Hematopoietic multipotent progenitor cell treated with erythropoietin and hydrocortisone succinate and interleukin-3 and kit ligand, for 17 days (in vitro differentiated cells): ENCODE results near the gene H1-8.
"Not testable (repeated sequence)": the region's sequence is repeated elsewhere in the genome, so short reads cannot be mapped to it uniquely, and the experiment has no call there.

Source experiments
- DNase-seq: peaks from one replicate; pipeline ENCODE4 v3.0.0-alpha.2; 2015; ENCODE audit warnings: low spot score

The H1-8 gene

DNA sequence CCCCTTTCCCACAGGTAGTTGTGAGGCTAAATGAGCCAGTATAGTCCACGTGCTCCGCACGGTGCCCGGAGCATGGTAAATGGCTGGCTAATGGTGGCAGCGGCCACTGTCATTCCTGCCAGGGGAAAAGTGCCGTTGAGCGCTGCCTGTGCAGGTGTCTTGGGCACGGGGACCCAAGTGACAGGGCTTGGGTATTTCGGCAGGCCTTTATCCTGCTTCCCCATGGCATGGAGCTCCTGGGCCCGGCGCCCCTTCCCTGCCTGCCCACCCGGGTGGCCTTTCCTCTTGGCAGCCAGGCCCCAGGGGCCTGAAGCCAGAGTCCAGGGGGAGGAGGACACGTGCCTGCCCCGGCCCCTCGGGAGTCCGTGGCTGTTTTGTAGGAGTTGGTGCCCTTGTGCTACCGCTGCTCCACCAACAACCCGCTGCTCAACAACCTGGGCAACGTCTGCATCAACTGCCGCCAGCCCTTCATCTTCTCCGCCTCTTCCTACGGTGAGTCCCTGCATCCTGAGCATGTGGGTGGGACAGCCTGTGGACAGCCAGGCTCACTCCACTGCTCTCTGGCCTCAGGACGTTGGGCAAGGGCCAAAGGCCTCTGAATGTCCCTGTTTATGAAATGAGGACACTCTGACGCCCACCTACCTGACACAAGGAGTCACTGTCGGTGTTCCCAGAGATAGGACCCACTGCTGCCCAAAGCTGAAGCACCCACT, 27.7 kb upstream of the H1-8 start:
- DNase-seq = not testable (repeated sequence)

DNA sequence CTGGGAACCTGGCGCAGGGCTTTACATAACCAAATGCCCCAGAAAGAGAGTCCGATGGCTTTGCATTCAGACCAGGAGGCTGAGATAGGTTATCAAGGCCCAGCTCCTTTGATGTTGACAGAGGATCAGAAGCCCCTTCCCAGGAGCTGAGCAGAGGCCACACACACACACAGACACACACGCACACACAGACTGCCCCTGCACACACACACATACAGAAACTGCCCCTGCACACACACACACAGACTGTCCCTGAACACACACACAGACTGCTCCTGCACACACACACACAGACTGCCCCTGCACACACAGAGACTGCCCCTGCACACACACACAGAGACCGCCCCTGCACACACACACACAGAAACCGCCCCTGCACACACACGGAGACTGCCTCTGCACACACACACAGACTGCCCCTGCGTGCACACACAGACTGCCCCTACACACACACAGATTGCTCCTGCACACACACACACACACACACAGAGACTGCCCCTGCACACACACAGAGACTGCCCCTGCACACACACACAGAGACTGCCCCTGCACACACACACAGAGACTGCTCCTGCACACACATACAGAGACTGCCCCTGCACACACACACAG, 27.0 kb upstream of the H1-8 start:
- DNase-seq = not testable (repeated sequence)

DNA sequence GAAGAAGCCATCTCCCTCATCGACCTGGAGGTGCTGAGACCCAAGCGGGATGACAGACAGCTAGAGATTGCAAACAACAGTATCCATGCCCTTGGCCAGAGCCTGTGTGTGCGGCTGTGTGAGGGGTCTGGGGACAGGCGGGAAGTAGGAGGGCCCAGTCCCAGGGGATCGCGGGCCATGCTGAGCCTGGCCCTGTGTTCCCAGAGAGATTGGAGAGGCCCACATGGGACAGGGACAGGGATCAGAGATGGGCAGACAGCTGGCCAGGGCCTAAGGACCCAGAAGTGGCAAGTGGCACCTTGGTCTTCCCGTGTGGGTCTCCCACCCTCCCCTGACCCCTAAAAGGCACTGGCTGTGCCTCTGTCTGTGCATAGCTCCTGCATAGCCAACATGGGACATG, 25.5 kb upstream of the H1-8 start:
- DNase-seq = no peak

DNA sequence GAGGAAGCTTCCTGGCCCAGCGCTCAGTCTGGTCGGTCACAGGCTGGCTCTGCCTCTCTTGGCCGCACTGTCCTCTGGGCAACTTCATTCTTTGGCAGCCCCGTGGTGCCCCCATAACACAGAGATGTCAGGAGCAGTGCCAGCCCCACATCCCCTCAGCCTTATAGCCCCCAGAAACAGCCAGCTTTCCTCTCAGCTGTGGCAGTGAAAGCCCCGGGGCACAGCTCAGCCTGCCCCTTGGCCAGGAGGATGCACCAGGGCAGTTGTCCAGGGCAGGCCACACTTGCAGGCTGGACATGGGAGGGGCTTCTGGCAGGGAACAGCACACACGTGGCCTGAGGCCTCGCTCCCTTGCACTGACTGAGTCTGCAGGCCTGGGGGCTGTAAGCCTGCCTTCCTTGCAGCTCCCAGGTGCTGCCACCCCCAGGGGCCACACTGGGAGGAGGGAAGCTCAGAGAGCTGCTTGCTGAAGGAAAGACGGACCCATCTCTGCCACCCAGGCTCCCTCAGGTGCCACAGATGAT, 24.9 kb upstream of the H1-8 start:
- DNase-seq = no peak

DNA sequence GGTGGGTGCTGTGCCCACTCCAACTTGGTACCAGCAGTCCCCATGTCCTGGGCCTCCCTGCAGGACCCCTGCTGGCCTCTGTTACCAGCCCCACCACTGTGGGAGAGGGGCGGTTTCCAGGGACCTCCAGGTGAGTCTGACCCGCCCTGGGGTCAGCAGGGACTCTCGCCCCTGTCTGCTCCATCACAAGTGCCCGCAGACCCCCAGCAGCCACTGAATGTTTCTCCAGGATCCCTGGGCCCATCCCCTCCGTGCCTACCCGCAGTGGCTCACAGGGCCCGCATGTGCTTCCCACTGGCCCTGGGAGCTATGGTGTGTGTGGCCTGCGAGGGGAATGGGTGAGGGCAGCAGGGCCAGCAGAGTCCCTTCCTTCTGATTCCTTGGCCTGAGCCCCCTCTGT, 24.4 kb upstream of the H1-8 start:
- no peak for DNase-seq

DNA sequence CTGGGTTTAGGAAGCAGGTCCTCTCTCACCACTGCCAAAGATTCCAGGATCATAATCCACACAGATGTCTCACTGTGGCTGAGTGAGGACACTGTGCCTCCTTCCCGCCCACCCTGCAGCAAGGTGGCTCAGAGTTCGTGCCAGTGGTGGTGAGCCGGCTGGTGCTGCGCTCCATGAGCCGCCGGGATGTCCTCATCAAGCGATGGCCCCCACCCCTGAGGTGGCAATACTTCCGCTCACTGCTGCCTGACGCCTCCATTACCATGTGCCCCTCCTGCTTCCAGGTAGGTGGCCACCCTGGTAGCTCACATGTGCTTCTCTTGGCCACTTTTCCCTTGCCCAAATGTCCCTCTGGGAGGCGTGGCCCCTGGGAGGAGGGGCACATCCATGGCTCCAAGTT, 23.5 kb upstream of the H1-8 start:
- no peak for DNase-seq

DNA sequence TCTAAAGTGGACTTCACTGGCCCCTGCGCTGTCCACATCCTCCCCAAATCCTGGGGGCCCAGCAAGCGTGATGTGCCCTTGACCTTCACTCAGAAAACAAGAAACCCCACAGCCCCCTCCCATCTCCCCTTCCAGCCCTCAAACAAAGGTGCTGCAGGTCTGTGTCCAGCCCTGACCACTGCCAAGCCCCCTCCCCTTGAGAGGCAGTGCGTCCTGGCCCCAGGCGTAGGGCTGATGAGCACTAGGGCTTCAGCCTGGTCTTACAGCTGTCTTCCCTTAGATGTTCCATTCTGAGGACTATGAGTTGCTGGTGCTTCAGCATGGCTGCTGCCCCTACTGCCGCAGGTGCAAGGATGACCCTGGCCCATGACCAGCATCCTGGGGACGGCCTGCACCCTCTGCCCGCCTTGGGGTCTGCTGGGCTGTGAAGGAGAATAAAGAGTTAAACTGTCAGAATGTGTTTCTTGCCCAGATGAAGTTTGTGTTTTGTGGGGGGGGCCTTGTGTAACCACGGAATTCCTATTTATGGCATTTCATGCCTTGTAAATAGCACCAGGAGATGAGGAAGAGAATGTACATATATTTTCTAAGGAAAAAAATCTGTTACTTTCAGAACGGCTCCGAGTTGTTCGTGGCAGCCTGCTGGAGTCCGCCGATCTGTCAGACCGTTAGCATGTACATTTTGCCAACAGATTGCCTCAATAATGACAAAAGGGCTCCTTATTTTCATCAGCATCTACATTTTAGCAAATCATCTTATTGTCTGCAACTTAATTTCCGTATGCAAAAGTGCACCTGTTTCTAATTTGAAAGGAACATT, 22.9 kb upstream of the H1-8 start:
- DNase-seq = no peak

DNA sequence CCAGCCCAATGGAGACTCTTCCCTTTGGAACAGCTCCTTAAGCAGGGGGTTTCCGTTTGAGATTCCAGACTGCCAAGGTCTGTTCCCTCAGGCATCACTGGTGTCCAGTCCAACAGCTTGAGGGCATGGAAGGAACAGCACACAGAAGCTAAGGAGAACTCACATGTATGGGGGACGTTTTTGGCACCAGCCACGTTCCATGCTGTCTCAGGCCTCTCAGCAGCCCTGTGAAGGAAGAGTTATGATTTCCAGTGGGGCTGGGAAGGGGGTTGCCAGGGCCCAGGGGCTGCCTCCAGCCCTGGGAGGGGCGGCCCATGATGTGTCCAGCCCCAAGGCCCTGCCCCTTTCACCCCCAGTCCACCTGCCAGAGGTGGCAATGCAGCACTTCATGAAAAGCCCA, 22.0 kb upstream of the H1-8 start:
- DNase-seq = no peak

DNA sequence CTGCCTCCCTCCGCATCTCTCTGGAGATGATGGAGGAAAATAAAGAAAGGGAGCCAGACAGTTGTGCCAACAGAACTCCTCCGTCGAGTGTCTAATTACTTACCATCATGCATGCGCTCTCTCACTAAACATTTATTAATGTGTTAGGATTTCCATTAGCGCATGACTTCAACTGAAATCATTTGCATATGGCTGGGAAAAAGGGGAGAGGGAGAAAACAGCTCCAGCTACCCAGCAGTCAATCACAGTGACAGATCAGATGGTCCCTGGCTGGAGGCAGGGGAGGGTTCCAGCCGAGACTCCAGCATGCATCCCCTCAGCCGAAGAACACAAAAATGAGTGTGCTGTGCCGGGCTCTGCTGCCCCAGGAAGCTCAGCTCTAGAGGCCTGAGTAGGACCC, 21.4 kb upstream of the H1-8 start:
- no peak for DNase-seq

DNA sequence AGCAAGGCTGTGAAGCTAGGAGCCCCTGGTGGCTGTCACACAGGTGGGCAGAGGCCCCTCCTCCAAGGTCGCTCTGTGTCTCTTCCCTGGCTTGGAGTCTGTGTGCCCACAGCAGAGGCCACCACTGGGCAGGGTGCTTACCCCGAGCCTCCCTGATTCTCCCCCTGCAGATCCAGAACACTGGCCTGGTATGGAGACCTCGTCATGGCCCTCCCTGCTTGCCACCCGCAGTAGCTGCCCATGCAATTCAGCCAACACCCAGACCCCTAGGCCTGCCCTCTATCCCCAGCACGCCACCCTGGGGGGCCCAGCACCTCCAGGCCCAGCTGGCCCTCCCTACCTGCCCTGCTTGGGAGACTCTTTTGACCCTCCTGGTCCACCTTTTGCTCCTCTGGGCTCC, 20.0 kb upstream of the H1-8 start:
- no peak for DNase-seq

DNA sequence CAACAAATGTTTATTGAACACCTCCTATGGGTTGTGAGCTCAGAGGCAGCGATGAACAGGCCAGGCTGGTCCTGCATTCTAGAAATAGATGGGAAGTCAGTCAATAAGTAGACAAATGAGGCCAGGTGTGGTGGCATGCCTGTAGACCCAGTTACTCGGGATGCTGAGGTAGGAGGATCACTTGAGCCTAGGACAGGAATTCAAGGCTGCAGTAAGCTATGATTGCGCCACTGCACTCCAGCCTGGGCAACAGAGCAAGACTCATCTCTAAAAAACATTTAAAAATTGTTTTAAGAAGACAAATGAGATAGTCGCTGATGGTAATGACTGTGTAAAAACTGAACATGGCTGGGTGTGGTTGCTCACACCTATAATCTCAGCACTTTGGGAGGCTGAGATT, 18.9 kb upstream of the H1-8 start:
- no peak for DNase-seq

DNA sequence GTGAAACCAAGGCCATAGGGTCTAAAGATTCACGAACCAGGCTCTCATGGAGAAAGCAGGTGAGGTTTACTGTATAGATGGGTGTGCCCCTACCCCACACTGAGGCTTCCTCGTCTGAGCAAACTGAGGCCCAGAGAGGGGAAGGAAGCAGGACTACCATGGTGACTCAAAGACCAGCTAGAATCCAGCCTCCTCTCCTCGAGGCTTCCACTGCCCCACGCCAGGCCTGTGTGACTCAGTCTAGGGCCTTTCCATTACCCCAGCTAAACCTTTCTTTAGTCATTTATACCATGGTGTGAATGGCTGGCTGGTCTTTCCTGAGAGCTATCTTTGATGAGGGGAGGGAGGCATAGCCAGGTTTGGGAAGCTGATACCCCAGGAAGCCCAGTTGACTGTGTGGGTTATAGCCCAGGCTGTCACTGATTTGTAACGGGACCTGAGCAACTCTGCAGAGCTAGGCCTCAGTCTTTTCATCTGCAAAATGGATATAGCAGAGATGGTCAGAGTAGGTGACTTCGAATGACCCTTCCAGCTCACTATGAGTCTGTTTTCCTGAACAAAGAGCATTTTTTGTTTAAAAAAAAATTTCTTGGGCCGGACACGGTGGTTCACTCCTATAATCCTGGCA, 17.5 kb upstream of the H1-8 start:
- DNase-seq = no peak

DNA sequence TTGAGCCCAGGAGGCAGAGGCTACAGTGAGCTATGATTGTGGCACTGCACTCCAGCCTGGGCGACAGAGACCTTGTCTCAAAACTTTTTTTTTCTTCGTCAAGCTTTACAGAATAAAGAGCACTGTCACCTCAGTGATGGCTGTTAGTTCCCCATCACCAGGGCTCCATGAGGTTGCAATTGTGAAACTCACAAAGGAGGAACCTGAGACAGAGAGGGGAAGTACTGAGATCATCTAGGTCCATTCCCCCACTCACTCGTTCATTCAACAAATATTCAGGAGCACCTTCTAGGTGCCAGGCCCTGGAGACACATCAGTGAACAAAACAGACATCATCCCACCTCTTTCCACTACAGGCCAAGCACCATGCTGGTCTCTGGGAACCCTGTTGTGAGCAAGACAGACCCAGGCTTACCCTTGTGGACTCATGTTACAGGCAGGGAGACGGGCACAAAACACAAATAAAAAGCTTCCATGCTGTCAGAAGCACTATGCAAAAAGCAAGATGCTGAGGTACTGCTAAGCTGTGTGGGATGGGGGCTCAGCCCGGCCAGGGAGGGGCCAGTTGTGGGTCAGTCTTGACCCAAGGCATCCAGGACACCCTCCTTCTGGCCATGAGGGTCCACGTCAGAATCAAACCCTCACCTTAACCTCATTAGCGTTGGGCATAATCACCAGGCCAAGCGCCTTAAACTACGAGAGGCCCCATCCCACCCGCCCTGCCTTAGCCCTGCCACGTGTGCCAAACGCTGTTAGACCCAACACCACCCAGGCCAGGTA, 16.7 kb upstream of the H1-8 start:
- DNase-seq = no peak

DNA sequence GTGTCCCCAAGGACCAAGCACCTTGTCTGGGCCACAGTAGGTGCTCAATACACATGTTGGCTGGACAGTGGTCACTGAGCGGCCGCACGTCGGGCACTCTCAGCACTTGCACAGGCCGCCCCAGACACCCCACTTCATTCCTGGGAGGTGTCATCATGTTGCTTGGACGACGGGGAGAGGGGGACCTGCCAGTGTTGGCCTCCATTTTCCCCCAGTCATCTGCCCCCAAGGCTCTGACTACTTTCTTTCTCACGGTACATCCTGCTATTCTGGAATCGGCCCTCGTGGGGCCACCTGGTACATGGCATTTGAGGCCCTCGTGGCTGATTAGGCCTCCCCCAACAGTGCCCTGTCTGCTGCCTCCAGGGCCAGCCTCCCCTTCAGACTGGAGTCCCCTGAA, 15.7 kb upstream of the H1-8 start:
- DNase-seq = no peak

DNA sequence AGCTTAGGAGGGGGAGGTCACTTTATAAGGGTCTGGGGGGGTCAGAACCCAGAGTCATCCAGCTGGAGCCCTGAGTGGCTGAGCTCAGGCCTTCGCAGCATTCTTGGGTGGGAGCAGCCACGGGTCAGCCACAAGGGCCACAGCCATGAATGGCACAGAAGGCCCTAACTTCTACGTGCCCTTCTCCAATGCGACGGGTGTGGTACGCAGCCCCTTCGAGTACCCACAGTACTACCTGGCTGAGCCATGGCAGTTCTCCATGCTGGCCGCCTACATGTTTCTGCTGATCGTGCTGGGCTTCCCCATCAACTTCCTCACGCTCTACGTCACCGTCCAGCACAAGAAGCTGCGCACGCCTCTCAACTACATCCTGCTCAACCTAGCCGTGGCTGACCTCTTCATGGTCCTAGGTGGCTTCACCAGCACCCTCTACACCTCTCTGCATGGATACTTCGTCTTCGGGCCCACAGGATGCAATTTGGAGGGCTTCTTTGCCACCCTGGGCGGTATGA, 14.3 kb upstream of the H1-8 start, which contains the start of gene RHO:
Gene RHO (plus strand): TSS at position 51 of the 512 bp plus-strand sequence. CDS start 95 bp downstream, at position 146.
- DNase-seq = no peak

DNA sequence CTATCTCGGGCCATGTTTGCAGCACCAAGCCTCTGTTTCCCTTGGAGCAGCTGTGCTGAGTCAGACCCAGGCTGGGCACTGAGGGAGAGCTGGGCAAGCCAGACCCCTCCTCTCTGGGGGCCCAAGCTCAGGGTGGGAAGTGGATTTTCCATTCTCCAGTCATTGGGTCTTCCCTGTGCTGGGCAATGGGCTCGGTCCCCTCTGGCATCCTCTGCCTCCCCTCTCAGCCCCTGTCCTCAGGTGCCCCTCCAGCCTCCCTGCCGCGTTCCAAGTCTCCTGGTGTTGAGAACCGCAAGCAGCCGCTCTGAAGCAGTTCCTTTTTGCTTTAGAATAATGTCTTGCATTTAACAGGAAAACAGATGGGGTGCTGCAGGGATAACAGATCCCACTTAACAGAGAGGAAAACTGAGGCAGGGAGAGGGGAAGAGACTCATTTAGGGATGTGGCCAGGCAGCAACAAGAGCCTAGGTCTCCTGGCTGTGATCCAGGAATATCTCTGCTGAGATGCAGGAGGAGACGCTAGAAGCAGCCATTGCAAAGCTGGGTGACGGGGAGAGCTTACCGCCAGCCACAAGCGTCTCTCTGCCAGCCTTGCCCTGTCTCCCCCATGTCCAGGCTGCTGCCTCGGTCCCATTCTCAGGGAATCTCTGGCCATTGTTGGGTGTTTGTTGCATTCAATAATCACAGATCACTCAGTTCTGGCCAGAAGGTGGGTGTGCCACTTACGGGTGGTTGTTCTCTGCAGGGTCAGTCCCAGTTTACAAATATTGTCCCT, 13.4 kb upstream of the H1-8 start:
- DNase-seq = no peak

DNA sequence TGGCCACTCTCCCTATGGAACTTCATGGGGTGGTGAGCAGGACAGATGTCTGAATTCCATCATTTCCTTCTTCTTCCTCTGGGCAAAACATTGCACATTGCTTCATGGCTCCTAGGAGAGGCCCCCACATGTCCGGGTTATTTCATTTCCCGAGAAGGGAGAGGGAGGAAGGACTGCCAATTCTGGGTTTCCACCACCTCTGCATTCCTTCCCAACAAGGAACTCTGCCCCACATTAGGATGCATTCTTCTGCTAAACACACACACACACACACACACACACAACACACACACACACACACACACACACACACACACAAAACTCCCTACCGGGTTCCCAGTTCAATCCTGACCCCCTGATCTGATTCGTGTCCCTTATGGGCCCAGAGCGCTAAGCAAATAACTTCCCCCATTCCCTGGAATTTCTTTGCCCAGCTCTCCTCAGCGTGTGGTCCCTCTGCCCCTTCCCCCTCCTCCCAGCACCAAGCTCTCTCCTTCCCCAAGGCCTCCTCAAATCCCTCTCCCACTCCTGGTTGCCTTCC, 12.7 kb upstream of the H1-8 start:
- DNase-seq = no peak

DNA sequence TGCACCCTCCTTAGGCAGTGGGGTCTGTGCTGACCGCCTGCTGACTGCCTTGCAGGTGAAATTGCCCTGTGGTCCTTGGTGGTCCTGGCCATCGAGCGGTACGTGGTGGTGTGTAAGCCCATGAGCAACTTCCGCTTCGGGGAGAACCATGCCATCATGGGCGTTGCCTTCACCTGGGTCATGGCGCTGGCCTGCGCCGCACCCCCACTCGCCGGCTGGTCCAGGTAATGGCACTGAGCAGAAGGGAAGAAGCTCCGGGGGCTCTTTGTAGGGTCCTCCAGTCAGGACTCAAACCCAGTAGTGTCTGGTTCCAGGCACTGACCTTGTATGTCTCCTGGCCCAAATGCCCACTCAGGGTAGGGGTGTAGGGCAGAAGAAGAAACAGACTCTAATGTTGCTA, 12.2 kb upstream of the H1-8 start:
- no peak for DNase-seq

DNA sequence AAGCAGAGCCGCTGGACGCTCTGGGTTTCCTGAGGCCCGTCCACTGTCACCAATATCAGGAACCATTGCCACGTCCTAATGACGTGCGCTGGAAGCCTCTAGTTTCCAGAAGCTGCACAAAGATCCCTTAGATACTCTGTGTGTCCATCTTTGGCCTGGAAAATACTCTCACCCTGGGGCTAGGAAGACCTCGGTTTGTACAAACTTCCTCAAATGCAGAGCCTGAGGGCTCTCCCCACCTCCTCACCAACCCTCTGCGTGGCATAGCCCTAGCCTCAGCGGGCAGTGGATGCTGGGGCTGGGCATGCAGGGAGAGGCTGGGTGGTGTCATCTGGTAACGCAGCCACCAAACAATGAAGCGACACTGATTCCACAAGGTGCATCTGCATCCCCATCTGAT, 11.3 kb upstream of the H1-8 start:
- no peak for DNase-seq

DNA sequence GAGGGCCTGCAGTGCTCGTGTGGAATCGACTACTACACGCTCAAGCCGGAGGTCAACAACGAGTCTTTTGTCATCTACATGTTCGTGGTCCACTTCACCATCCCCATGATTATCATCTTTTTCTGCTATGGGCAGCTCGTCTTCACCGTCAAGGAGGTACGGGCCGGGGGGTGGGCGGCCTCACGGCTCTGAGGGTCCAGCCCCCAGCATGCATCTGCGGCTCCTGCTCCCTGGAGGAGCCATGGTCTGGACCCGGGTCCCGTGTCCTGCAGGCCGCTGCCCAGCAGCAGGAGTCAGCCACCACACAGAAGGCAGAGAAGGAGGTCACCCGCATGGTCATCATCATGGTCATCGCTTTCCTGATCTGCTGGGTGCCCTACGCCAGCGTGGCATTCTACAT, 10.7 kb upstream of the H1-8 start:
- no peak for DNase-seq
